GM12872 (cell line): ENCODE data around the gene ZNF763.
A peak's percentile ranks its signal among the peaks of the same experiment; 100 is the strongest.

Experiments
- CTCF ChIP-seq: IDR thresholded peaks from 3 replicates; pipeline ENCODE4 v1.5.1; 2011; ENCODE audit warnings: low read depth, mild to moderate bottlenecking, low read length, moderate library complexity; ENCODE audit not compliant: insufficient read depth

ZNF763 gene

GRCh38 chr19:11970174-11970573, 5.3 kb downstream of the ZNF763 start:
- no peak for TF ChIP-seq CTCF

GRCh38 chr19:11971041-11971440, 6.2 kb downstream of the ZNF763 start:
- no peak for TF ChIP-seq CTCF

- no peak for TF ChIP-seq CTCF
Observed at GRCh38 chr19:11973019-11973810, 8.4 kb downstream of the ZNF763 start.

GRCh38 chr19:11978492-11979100, 13.8 kb downstream of the ZNF763 start:
- TF ChIP-seq CTCF: no peak

GRCh38 chr19:11979527-11979926, 14.7 kb downstream of the ZNF763 start:
- TF ChIP-seq CTCF: no peak

GRCh38 chr19:11982526-11982925, 17.7 kb downstream of the ZNF763 start:
- no peak for TF ChIP-seq CTCF

- peak; percentile 42; the same call in 2 of the 3 replicates for TF ChIP-seq CTCF
Observed at GRCh38 chr19:11984986-11985385, 20.1 kb downstream of the ZNF763 start.
